ENCODE measurements around the gene GNG2. TPM values are rescaled to one million over a fixed set of nuclear protein-coding genes. Genes with fewer than 3 reads are reported as not detected.

Gene GNG2
- total and polyA plus RNA-seq, 2 of the 8 experiments (the other 6 are each of a cell fraction or from before 2014, with no cell fraction given), result 8.2 to 17.9 TPM

DNA sequence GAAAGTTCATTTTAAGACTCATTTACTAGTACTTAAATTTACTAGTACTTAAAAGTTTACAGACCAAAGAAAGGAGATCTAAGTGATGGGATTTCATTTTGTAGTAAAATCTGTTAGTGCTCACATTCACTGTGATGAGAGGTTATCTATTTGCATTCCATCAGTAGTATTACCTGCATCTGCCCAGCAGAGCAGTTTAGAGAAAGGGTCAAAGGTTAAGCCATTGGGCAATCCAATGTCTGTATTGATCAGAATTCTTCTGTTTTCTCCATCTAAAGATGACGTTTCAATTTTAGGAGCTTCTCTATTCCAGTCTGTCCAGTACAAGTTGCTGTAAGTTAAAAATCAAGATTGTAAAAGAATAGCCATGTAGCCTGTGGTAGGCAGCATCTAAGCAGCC is 147.2 kb downstream of the GNG2 start (continued):
- TF ChIP-seq, protein P1, sequence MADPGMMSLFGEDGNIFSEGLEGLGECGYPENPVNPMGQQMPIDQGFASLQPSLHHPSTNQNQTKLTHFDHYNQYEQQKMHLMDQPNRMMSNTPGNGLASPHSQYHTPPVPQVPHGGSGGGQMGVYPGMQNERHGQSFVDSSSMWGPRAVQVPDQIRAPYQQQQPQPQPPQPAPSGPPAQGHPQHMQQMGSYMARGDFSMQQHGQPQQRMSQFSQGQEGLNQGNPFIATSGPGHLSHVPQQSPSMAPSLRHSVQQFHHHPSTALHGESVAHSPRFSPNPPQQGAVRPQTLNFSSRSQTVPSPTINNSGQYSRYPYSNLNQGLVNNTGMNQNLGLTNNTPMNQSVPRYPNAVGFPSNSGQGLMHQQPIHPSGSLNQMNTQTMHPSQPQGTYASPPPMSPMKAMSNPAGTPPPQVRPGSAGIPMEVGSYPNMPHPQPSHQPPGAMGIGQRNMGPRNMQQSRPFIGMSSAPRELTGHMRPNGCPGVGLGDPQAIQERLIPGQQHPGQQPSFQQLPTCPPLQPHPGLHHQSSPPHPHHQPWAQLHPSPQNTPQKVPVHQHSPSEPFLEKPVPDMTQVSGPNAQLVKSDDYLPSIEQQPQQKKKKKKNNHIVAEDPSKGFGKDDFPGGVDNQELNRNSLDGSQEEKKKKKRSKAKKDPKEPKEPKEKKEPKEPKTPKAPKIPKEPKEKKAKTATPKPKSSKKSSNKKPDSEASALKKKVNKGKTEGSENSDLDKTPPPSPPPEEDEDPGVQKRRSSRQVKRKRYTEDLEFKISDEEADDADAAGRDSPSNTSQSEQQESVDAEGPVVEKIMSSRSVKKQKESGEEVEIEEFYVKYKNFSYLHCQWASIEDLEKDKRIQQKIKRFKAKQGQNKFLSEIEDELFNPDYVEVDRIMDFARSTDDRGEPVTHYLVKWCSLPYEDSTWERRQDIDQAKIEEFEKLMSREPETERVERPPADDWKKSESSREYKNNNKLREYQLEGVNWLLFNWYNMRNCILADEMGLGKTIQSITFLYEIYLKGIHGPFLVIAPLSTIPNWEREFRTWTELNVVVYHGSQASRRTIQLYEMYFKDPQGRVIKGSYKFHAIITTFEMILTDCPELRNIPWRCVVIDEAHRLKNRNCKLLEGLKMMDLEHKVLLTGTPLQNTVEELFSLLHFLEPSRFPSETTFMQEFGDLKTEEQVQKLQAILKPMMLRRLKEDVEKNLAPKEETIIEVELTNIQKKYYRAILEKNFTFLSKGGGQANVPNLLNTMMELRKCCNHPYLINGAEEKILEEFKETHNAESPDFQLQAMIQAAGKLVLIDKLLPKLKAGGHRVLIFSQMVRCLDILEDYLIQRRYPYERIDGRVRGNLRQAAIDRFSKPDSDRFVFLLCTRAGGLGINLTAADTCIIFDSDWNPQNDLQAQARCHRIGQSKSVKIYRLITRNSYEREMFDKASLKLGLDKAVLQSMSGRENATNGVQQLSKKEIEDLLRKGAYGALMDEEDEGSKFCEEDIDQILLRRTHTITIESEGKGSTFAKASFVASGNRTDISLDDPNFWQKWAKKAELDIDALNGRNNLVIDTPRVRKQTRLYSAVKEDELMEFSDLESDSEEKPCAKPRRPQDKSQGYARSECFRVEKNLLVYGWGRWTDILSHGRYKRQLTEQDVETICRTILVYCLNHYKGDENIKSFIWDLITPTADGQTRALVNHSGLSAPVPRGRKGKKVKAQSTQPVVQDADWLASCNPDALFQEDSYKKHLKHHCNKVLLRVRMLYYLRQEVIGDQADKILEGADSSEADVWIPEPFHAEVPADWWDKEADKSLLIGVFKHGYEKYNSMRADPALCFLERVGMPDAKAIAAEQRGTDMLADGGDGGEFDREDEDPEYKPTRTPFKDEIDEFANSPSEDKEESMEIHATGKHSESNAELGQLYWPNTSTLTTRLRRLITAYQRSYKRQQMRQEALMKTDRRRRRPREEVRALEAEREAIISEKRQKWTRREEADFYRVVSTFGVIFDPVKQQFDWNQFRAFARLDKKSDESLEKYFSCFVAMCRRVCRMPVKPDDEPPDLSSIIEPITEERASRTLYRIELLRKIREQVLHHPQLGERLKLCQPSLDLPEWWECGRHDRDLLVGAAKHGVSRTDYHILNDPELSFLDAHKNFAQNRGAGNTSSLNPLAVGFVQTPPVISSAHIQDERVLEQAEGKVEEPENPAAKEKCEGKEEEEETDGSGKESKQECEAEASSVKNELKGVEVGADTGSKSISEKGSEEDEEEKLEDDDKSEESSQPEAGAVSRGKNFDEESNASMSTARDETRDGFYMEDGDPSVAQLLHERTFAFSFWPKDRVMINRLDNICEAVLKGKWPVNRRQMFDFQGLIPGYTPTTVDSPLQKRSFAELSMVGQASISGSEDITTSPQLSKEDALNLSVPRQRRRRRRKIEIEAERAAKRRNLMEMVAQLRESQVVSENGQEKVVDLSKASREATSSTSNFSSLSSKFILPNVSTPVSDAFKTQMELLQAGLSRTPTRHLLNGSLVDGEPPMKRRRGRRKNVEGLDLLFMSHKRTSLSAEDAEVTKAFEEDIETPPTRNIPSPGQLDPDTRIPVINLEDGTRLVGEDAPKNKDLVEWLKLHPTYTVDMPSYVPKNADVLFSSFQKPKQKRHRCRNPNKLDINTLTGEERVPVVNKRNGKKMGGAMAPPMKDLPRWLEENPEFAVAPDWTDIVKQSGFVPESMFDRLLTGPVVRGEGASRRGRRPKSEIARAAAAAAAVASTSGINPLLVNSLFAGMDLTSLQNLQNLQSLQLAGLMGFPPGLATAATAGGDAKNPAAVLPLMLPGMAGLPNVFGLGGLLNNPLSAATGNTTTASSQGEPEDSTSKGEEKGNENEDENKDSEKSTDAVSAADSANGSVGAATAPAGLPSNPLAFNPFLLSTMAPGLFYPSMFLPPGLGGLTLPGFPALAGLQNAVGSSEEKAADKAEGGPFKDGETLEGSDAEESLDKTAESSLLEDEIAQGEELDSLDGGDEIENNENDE (IDR thresholded peaks at IDR 0.05; ENCODE audit: insufficient replicate concordance, low read length), result peak; percentile 7
- no peak for TF ChIP-seq EP300 (IDR thresholded peaks at IDR 0.05; ENCODE audit: borderline replicate concordance in 1 of 2, low read depth in 2 of 2, low read length in 2 of 2)
